ENCODE measurements around the gene PLK1.
A peak's percentile ranks its signal among the peaks of the same experiment; 100 is the strongest.

Gene PLK1

DNA sequence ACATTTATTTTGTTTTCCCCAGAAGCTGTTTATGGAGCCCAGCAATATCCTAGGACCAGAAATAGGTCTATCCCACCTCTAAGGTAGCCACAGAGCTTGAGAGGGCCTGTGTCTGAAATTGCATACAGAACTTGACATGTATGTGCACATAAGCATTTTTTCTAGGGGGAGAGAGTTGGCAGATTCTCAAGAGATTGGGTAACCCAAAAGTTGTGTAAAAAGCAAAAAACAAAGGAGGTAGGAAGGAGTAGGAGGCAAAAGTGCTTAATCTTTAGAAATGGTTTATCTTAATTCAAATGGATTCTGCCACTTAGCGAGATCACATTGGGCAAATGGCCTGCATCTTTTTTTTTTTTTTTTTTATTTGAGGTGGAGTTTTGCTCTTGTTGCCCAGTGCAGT is 3.5 kb downstream of the PLK1 start:
- peak; percentile 13 for DNase-seq

DNA sequence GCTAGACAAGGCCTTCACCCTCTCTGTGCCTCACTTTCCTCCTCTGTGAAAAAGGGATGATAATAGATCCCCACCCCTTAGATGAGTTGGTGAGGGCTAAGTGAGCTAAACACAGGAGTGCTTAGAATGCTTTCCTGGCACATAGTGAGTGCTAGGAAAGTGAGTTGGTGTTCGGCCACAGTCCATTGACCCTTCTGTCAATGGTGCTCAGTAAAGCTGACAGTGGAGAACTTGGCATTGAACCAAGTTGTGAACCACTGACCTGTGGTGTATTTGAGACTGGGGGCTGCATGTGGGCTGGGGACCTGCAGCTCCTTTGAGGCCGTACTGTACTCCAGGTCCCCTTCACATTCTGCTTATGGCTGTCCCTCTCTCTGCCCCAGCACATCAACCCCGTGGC is 4.8 kb downstream of the PLK1 start:
- DNase-seq = no peak

DNA sequence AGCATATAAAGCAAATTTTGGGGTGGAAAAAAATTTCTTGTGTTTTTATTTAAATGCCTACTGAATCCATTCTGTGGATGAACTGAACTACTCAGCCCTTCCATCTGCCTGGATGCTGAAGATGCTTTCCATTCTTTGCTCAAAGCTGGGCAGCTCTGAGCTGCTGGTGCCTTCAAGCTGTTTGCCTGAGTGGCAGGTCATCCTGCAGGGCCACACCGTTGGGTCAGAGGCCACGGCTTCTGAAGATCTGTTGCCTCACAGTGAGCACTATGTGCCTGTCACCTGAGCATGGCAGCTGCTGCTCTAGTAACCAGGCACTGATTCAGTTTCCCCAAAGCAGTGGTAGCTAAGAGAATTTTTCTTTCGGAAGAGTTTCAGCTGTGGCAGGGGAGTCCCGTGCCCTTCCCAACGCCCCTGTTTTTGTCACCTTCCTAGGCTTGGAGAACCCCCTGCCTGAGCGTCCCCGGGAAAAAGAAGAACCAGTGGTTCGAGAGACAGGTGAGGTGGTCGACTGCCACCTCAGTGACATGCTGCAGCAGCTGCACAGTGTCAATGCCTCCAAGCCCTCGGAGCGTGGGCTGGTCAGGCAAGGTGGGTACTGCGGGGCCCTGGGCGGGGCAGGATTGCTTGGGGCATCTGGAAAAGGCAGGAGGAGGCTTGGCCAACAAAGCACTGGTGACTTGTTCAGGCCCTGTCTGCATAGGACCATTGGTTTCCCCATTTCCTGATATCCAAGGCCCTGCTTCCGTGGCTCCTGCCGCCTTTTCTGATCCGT is 8.5 kb downstream of the PLK1 start:
- no peak for DNase-seq

DNA sequence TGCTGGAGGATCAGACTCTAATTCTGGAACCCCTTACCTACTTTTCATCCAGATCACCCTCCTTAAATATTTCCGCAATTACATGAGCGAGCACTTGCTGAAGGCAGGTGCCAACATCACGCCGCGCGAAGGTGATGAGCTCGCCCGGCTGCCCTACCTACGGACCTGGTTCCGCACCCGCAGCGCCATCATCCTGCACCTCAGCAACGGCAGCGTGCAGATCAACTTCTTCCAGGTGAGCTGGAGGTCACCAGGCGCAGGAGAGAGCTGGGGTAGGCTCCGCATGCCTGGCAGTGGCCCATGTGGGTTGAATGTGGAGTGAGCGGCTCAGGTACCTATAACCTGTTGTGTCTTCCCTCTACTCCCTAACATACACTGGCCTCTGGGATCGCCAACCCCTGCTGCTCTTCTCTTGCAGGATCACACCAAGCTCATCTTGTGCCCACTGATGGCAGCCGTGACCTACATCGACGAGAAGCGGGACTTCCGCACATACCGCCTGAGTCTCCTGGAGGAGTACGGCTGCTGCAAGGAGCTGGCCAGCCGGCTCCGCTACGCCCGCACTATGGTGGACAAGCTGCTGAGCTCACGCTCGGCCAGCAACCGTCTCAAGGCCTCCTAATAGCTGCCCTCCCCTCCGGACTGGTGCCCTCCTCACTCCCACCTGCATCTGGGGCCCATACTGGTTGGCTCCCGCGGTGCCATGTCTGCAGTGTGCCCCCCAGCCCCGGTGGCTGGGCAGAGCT is 10.9 kb downstream of the PLK1 start:
- DNase-seq = no peak

DNA sequence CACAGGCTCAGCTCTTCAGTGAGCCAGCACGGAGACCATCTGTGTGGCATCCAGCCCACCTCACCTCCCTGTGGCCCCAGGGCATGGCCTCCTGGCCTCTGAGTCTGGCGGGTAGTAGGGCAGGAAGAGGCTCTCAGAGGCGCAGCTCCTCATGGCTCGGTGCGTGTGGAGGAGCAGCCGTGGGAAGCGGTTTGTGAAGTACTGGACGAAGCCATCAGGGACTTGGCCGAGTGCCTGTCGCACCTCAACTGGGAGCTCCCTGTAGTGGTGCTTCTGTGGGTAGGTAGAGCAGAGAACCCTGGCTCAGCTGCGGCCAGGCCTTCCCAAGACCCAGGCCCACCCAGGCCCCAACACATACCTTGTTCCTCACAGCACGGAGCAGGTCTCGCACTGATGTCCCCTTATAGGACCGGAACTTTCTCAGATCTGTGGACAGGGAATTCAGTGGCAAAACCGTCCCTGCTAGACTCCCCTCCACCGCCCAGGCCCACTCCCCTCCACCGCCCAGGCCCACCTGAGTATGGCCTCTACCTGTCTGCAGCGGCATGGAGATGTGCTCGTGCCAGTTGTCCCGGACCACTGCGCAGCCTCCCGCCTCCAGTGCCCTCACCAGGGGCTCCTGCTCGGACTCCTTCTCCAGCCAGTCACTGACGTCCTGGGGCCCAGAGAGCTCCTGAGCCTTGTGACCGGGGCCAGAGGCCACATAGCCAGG is 12.2 kb downstream of the PLK1 start:
- DNase-seq = no peak

DNA sequence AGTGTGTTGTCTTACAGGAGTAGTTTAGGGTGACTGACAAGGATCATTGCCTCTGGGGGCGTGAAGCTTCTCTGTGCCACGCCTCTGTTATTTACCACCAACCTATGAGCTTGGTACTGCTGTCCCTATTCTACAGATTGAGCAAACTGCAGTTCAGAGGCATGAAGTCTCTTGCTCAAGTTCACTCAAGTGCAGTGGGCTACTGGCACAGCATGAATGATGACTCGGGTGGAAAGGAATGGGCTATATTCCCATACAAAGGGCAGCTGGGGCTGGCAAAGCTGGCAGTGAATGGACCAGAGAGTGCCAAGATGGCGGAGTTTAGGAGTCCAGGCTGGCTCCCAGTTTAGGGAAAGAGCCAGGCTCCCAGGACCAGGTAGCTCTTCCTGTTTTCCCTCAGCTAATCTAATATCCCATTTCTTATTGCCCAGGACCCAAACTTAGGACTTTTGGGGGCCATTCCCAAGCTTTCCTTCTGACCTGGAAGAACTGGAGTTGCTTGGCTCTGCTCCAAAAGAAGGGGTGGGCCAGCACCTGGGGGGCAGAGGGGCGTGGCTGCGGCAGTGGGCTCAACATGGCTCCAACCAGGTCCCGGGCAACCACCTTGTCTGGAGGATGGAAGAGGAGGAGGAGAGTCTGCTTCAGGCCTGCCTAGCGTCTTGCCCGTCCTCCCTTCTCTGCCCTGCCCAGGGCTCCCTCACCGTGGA is 12.9 kb downstream of the PLK1 start:
- no peak for DNase-seq

DNA sequence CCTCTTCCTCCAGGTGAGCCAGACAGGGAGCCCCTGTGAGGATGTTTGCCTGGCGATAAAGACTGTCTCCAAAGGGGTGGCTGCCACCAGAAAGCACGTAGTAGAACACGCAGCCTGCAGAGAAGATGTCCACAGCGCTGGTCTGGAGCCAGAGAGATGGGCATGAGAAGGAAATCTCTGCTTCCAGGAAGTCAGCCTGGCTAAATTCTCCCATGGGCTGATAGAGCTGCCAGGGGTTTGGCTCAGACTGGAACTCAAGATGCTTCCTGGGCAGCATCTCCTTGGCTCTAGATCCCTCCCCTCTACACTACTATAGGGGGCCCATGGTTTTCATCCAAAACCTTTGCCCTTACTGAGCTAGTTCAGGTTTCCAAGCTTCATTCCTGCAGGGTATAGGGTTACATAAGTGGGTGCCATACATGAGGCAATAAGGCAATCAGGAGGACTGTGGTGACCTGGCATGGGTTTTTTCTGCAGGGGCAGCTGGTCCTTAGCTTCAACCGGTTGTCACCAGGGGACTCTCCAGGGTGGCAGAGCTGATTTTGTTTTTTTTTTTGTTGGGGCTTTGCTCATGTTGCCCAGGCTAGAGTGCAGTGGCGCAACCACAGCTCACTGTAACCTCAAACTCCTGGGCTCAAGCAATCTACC is 13.6 kb downstream of the PLK1 start:
- DNase-seq = no peak

DNA sequence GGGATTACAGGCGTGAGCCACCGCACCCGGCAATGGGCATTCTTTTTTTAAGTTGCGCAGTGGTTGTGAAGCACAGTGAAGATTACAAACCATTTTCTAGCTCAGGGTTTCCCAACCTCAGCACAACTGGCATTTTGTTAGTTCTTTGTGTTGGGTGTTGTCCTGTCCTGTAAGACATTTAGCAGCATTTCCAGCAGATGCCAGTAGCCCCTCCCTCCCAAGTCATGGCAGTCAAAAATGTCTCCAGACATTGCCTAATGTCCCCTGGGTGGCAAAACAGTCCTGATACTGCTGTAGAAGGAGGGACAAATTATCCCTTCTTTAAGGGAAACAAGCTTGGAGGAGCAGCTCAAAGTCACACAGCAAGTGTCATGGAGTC is 15.6 kb downstream of the PLK1 start:
- DNase-seq = no peak

DNA sequence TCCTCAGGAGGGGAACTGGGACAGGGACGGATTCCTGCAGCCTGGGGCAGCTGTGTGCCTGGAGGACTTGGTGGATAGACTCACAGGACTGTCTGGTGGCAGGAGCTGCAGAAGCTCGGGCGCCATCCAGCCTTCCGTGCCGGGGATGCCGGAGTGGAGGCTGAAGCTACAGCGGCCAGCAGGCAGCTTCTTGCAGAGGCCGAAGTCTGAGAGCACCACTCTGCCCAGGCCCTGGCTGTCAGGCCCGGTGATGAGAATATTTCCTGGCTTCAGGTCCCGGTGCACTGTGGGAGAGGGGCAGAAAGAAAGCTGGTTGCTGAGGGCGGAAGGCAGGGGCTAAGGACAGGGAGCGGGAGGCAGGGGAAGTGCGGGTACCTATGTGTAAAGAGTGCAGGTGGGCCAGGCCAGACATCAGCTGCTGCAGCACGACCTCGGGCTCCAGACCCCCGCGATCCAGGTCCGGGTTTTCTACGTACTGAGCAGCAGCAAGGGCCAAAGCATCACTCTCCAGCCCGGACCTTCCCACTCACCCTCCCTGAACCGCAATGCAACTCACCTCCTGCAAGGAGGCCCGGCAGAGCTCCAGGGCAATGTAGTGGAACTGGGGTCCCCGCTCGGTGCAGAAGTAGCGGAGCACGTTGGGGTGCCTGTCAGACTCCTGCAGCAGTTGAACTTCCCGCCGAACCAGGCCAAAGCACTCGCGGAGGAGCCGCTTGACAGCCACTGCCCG is 16.1 kb downstream of the PLK1 start:
- peak; percentile 29 for DNase-seq

DNA sequence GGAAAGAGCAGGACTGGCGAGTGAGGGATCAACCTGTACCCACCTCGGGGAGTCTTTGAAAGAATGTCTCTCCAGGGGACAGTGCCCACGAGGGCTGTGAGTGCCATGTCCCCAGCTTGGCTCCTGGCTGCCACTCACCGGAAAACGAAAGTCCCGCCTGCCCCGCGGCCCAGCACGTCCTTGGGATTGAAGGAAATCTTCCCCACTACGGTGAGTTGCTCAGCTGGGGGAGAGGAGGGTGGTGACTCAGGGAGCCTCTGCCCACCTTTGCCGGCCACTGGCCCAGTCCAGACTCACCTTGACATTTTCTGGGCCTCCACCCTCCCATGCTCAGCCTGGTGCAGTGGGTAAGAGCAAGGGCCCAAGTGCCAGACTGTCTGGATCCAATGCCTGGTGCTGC is 17.1 kb downstream of the PLK1 start:
- DNase-seq = no peak

DNA sequence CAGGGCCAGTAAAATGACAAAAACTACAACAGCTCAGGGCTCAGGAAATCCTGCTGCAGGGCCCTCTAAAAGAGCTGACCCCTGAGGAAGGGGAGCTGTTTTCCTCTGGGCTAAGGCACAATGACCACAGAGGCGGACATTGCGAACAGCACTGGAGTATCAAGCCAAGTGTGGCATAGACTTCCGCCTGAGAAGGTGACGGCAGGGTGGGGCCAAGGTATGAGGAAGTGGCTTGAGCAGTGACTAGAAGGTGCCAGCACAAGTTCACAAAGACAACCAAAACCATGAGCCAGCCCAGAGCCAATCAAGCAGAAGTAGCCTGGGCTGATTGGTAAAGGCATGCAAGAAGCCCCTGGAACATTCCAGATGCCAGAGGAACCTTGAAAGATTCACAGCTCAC is 20.4 kb downstream of the PLK1 start:
- DNase-seq = no peak

DNA sequence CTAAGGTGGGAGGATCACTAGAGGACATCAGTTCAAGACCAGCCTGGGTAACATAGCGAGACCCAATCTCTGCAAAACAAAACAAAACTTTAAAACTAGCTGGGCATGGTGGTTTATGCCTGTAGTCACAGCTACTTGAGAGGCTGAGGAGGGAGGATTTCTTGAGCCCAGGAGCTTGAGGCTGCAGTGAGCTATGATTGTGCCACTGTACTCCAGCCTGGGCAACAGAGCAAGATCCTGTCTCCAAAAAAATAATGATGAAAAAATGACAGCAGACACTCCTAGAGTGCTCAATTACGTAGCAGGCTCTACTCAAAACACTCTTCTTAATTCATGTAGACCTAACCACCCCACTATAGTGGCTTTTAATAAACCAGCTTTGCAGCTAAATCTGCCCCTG is 21.4 kb downstream of the PLK1 start:
- no peak for DNase-seq

DNA sequence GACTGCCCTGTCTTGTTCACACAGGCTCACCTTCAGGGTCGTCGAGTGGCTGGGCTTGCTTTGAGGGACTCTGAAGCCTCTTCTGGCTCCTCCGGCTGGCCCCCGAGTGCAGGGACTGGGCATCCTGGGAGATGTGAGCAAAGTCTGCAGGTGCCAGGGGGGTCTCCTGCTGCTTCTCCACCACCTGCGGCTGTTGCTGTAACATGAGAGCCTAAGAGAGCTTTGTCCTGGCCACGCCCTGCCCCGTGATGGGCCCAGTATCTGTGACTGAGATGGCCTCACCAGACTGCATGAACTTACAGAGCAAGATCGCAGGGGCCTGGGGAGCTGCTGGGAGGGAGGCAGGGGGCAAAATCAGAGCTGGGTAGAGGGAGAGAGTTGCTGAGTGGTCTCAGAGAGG is 21.8 kb downstream of the PLK1 start:
- no peak for DNase-seq

DNA sequence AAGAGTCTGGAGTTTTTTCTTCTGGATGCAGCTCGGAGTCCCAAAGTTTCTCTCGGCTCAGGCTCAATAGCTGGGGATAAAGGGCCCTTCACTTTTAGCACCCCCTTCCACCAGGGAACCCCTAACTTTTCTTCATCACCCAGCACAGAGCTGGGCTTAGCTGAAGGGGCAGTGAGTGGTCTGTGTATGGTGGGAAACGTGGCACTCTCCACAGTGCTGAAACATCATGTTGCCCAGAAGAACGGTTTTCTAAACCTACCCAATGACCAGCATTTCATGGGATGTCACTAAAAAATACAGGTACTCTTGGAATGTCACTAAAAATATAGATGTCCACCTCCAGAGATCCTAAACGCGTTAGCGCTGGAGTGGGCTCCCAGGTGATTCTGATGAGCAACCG is 22.4 kb downstream of the PLK1 start:
- no peak for DNase-seq

DNA sequence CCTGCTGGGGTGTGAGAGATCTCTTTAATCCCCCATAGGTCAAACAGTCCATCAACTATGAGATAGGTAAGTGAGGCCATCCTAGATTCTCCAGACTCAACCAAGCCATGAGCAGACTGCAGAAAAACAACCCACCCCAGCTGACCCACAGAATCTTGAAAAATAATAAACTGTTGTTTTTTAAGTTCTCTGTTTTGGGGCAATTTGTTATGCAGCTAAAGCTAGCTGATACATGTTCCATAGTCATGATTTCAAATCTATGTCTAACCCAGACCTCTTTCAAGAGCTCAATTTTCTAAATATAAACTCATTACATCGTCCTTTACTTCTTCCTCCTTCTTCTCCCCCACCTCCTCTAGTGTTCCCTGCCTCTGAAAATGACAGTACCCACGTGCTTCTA is 24.3 kb downstream of the PLK1 start:
- no peak for DNase-seq

DNA sequence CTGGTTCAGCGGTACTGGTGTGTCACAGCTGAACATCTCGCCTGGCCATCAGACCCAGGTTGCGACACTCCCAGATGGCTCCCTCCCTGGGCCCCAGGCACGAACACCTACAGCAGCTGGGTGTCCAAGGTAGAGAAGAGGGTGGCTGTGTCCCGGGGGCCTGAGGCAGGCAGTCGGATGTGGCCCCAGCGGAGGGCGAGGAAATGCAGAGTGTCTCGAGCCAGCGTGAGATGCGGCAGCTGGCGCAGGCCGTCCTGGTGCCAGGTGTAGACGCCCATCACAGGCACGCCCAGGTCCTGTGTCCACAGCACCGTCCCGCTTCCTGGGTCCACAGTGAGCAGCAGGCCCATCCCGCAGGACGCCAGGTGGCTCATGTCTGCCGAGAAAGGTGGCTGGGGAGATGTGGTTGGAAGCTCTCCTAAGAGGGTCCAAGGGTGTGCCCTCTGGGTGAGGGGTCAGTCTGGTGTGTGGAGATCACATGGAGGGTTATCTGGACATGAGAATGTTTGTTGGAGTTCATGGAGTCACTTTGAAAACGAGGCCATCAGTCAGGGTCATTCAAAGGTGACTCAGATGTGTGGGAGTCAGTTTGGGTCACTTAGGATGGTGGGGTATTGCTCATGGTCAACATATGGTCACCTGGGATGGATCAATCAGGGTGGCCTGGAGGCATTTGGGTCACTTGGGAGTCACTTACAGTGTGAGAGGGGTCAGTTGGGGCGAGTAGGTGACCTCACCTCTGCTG is 26.3 kb downstream of the PLK1 start:
- no peak for DNase-seq

DNA sequence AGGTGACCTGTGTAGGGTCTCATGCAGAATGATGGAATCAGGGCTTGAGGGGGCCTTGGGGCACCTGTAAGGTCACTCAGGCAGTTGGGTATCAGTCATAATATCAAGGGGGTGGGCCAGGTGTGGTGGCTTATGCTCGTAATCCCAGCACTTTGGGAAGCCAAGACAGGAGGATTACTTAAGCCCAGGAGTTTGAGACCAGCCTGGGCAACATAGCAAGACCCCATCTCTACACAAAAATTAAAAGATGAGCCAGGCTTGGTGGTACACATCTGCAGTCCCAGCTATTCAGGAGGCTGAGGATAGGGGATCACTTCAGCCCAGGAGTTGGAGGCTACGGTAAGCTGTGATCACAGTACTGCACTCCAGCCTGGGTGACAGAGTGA is 26.8 kb downstream of the PLK1 start:
- no peak for DNase-seq

DNA sequence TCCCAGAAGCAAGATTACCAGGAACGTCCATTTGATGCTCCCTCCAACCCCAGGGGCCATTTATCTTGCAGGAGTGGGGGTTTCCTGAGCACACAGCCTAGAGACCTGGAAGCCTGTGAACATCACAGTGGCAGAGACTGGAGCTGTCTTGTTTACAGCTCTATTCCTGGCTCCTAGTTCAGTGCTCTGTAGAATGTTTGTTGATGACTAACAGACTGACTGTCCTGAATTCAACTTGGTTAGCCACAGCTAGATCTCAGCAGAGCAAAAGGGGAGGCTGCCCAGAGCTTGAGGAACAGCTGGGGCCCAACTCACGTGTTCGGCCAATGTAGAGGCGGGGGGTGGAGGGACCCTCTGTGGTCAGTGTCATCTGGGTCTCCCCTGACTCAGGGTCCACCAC is 27.8 kb downstream of the PLK1 start:
- DNase-seq = no peak

DNA sequence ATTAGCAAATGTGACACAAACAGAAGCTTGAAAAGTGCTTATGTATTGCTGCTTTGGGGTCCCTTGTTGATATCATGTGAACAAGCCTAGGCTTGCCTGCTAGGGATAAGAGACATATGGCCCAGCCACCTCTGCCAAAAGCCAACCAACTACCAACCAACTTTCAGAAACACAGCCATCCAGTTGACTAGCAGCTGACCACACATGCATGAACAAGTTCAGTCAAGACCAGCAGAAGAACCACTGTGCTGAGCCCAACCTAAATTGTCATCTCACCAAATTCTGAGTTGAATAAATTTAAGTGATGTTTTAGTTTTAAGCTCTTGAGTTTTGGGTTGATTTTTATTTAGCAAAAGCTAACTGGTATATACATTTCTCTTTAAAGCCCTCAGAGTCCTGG is 30.8 kb downstream of the PLK1 start:
- no peak for DNase-seq

DNA sequence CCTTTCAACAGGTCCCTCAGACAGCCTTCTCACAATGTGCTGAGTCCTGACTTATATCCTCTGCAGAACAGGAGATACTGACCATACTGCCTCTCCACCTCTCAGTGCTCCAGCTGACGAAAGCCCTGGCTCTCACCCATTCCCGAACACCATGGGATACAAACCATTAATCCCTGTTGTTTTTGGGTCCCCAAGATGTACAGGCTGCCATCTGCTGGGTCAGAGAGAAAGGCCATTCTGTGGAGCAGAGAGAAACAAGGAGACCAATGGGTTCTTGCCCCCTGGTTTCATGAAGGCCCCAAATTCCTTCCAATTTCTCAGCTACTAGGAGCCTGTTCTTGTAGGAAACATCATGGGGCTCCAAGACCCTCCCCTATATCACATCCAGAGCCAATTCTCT is 31.3 kb downstream of the PLK1 start:
- DNase-seq = no peak

DNA sequence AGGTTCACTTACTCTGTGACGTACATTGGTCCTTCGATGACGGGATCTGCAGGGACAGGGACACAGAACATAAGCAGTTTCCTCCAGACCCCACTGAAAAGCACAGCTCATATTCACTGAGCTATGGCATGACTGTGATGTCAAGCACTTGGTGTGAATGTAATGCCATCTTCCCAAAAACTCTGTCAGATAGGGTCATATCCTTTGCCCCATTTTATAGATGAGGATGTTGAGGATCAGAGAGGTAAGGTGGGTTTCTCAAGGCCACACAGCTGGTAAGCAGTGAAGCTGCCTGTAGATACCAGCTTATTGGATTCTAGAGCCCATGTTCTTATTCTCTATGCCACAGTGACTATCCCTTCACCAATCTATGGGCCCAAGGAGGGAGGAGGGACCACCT is 31.8 kb downstream of the PLK1 start:
- DNase-seq = no peak

DNA sequence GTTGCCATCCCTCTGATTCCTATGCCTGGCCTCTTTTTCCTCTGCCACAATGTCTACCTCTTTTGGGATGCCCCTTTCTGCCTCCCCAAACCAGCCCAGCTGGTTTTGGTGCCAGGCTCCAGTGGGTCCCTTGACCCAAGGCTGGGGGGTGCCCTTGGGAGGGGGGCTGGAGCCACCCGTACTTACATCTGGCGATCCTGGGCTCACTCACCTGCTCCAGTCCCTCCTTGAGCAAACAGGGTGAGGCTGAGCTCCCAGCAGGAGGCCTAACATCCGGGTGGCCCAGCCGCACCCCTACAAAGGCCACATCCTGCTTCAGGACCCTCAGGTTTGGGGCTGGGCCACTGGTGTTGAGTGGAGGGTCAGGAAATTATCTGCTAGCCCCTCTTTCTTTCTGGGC is 33.1 kb downstream of the PLK1 start:
- no peak for DNase-seq
